Fibroblast of pulmonary artery (primary cell): ENCODE data around the gene PNPLA2.

Experiments used
- DNase-seq: peaks from one replicate; pipeline ENCODE4 v3.0.0-alpha.2; 2010; ENCODE audit warnings: low read depth
- H3K4me3 ChIP-seq: replicated peaks from 2 replicates; pipeline ENCODE4 v1.5.1; 2011; ENCODE audit warnings: low read depth, mild to moderate bottlenecking, control low read depth, low read length, moderate library complexity
- TF ChIP-seq, protein P1 (sequence below): IDR thresholded peaks from 2 replicates; pipeline ENCODE4 v1.5.1; 2011; ENCODE audit warnings: mild to moderate bottlenecking, control low read depth, low read length, inconsistent platforms; ENCODE audit errors: missing control alignments

The PNPLA2 gene

DNA sequence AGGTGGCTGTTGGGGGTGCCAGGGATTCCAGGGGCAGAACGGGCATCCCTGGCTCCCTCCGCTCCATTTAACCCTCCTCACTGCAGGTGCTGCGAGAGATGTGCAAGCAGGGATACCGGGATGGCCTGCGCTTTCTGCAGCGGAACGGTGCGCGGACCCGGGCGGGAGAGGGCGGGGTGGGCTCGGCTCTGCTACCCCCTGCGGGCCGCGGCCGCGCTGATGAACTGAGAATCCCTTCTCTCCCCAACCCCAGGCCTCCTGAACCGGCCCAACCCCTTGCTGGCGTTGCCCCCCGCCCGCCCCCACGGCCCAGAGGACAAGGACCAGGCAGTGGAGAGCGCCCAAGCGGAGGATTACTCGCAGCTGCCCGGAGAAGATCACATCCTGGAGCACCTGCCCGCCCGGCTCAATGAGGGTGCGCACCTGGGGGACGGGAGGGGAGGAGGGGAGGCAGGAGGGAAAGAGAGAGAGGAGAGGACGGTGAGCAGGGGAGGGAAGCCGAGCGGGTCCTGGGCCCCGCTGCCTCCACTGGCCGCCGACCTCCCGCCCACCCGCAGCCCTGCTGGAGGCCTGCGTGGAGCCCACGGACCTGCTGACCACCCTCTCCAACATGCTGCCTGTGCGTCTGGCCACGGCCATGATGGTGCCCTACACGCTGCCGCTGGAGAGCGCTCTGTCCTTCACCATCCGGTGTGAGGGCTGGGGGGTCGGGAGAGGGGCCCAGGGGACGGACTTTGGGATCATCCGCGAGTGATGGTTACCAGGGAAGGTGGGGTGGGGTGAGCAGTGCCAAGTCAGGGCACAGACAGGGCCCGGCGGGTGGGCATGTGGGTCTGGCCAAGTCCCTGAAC is 5.0 kb downstream of the PNPLA2 start:
- no peak for DNase-seq
- H3K4me3 ChIP-seq: no peak overlapping the region
- TF ChIP-seq, protein P1, sequence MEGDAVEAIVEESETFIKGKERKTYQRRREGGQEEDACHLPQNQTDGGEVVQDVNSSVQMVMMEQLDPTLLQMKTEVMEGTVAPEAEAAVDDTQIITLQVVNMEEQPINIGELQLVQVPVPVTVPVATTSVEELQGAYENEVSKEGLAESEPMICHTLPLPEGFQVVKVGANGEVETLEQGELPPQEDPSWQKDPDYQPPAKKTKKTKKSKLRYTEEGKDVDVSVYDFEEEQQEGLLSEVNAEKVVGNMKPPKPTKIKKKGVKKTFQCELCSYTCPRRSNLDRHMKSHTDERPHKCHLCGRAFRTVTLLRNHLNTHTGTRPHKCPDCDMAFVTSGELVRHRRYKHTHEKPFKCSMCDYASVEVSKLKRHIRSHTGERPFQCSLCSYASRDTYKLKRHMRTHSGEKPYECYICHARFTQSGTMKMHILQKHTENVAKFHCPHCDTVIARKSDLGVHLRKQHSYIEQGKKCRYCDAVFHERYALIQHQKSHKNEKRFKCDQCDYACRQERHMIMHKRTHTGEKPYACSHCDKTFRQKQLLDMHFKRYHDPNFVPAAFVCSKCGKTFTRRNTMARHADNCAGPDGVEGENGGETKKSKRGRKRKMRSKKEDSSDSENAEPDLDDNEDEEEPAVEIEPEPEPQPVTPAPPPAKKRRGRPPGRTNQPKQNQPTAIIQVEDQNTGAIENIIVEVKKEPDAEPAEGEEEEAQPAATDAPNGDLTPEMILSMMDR: no peak

DNA sequence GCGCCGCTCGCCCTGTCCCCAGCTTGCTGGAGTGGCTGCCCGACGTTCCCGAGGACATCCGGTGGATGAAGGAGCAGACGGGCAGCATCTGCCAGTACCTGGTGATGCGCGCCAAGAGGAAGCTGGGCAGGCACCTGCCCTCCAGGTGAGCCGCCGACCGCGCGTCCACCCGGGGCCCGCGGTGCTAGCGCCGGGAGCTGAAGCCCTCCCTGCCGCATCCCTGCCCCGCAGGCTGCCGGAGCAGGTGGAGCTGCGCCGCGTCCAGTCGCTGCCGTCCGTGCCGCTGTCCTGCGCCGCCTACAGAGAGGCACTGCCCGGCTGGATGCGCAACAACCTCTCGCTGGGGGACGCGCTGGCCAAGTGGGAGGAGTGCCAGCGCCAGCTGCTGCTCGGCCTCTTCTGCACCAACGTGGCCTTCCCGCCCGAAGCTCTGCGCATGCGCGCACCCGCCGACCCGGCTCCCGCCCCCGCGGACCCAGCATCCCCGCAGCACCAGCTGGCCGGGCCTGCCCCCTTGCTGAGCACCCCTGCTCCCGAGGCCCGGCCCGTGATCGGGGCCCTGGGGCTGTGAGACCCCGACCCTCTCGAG is 5.7 kb downstream of the PNPLA2 start:
- TF ChIP-seq, protein P1: no peak
- no peak for DNase-seq

DNA sequence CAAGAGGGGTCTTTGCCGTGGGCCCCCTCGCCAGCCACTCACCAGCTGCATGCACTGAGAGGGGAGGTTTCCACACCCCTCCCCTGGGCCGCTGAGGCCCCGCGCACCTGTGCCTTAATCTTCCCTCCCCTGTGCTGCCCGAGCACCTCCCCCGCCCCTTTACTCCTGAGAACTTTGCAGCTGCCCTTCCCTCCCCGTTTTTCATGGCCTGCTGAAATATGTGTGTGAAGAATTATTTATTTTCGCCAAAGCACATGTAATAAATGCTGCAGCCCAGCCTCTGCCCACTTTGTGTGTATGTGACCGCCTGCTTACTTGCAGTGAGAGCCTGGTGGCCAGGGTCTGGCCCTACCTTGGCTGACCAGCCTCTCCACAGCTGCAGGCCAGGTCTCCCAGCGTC is 6.2 kb downstream of the PNPLA2 start:
- no peak overlapping the region for H3K4me3 ChIP-seq
- DNase-seq: no peak
- TF ChIP-seq, protein P1: no peak

More for the DNA sequence above, 5.7 kb downstream of the PNPLA2 start:
- no peak overlapping the region for H3K4me3 ChIP-seq

DNA sequence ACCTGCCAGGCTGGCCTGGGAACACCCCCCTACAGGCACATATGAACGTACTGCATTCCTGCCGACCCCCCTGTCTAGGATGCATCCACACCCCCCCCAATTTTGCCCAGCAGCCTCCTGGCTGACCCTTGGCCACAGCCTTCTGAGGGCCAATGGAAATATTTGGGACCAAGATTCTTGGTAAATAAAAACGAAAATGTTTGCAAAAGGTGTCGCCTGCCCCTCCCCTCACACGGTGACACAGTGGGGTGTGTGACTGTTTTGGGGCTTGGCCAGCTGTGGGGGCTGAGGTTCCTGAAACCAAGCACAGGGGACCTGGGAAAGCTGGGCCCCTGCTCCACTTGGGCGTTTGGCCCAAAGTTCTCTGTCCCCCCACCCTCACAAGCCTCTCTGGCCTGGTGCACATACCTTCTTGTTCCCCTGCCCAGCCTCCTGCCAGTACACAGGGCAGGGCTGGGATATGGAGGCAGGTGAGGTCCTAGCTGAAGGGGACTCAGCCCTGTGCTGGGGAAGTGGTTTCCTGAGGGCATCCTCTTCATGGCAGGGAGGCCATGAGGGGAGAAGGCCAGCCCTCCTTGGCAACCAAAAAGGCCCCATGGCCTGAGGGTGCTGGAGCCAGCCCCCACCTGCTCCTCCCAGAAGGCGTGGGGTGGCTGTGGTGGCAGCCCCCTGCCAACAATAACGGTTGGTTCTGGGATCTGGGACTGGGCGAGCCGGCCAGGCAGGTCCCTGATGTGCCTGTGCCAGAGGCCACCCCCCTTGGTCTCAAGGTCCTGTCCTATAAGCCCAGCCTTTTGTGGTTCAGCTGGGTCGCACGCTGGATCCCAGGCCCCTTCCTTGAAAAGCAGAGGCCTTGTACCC is 6.9 kb downstream of the PNPLA2 start:
- H3K4me3 ChIP-seq: no peak overlapping the region
- TF ChIP-seq, protein P1: no peak
- DNase-seq: no peak

DNA sequence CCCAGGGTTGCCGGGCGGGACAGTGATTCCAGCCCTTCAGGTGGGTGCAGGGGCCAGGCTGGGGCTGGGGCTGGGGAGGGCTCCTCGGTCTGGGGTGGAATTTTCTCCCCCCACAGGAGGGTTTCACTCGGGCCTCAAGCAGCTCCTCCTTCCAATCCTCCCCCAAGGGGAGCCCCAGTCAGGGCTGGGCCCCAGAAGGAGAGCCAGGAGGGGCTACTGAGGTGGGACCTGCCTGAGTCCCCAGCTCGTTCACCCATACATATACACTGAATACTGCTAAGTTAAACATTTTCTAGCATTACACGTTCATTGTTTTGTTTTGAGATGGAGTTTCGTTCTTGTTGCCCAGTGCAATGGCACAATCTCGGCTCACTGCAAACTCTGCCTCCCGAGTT is 7.5 kb downstream of the PNPLA2 start:
- H3K4me3 ChIP-seq: no peak overlapping the region
- TF ChIP-seq, protein P1: no peak
- no peak for DNase-seq

DNA sequence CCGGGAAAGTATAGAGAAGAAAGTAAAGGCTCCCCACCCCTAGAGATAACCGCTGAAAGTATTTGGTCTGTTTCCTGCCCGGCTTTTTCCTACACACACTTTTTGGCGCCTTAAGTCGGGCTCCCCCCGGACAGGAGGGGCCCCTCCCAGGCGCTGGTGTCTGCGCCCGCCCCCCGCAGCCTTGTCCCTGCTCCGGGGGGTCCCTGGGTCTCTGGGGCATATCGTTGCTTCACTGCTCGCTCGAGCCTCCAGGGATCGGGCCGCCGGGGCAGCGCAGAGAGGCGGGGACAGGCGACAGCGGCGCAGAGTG is 8.1 kb downstream of the PNPLA2 start:
- H3K4me3 ChIP-seq: no peak overlapping the region
- DNase-seq: no peak
- TF ChIP-seq, protein P1: no peak
